Endodermal cell (in vitro differentiated cells): ENCODE data around the gene CAP2. TPM values are rescaled to one million over a fixed set of nuclear protein-coding genes. Genes with fewer than 3 reads are reported as not detected.

ENCODE experiments used
- DNase-seq: peaks from one replicate; pipeline ENCODE4 v3.0.0-alpha.2; 2017
- H3K27ac ChIP-seq: 2 replicates; pipeline ENCODE4 v1.5.1; 2013; ENCODE audit warnings: mild to moderate bottlenecking, low read depth, low read length, moderate library complexity
- H3K27me3 ChIP-seq: 2 replicates; pipeline ENCODE4 v1.6.1; 2013; ENCODE audit warnings: mild to moderate bottlenecking, low read length, moderate library complexity; ENCODE audit not compliant: insufficient read depth, control insufficient read depth, poor library complexity, severe bottlenecking
- H3K36me3 ChIP-seq: 2 replicates; pipeline ENCODE4 v1.7.0; 2013; ENCODE audit warnings: mild to moderate bottlenecking, low read length, moderate library complexity; ENCODE audit not compliant: control insufficient read depth, insufficient read depth
- H3K4me1 ChIP-seq: one replicate; pipeline ENCODE4 v1.7.0; 2013; ENCODE audit warnings: low read length; ENCODE audit not compliant: control insufficient read depth, insufficient read depth
- H3K4me3 ChIP-seq: 2 replicates; pipeline ENCODE4 v1.5.1; 2013; ENCODE audit warnings: mild to moderate bottlenecking, low read length, moderate library complexity
- H3K9ac ChIP-seq: 2 replicates; pipeline ENCODE4 v1.6.1; 2013; ENCODE audit warnings: mild to moderate bottlenecking, low read length, moderate library complexity; ENCODE audit not compliant: poor library complexity, severe bottlenecking; ENCODE audit errors: extremely low read depth
- H3K9me3 ChIP-seq: 2 replicates; pipeline ENCODE4 v1.6.1; 2013; ENCODE audit warnings: mild to moderate bottlenecking, low read length, moderate library complexity; ENCODE audit not compliant: control insufficient read depth
- H3K27ac Mint-ChIP-seq: 2 replicates; pipeline ENCODE4 v1.8.0; 2020; ENCODE audit warnings: mixed read lengths
- H3K27me3 Mint-ChIP-seq: 2 replicates; pipeline ENCODE4 v1.8.0; 2021; ENCODE audit warnings: mild to moderate bottlenecking, mixed read lengths; ENCODE audit not compliant: insufficient read depth
- H3K36me3 Mint-ChIP-seq: 2 replicates; pipeline ENCODE4 v1.8.0; 2020; ENCODE audit warnings: low read depth, mixed read lengths
- H3K4me1 Mint-ChIP-seq: 2 replicates; pipeline ENCODE4 v1.8.0; 2020; ENCODE audit warnings: mixed read lengths
- H3K4me3 Mint-ChIP-seq: 2 replicates; pipeline ENCODE4 v1.8.0; 2020; ENCODE audit warnings: mild to moderate bottlenecking, moderate library complexity, mixed read lengths
- H3K9me3 Mint-ChIP-seq: 2 replicates; pipeline ENCODE4 v1.8.0; 2020; ENCODE audit warnings: mild to moderate bottlenecking, mixed read lengths
- WGBS, 2 experiments: methylation state at CpG; one replicate each; pipeline versions ENCODE4 v1.1.5 to v1.1.7; 2013; ENCODE audit warnings: missing lambda C conversion rate in 2 of 2, mixed read lengths in 1 of 2; ENCODE audit not compliant: insufficient coverage in 1 of 2, insufficient read length in 1 of 2; 5-methylcytosine and 5-hydroxymethylcytosine counted together
- total RNA-seq, 2 donors: library from RNA; stranded (reverse); fragmentation: NEBNext Ultra II Directional in 1 of 2; extraction: Animal tissue kit (Norgen Biotek cat#: 25700) in 1 of 2; gene quantifications; 2 replicates in 1 of 2; 3 replicates in 1 of 2; pipeline ENCODE4 v1.2.1, GENCODE V29; 2021
- TF ChIP-seq, protein P1 (sequence below): fragments of 200-600 bp; sonication (generic); conservative IDR thresholded peaks from 2 replicates; pipeline ENCODE4 v1.5.0; 2021; ENCODE audit warnings: antibody characterized with exemption, mild to moderate bottlenecking

Gene CAP2
- total RNA-seq, 2 donors from 2014 or later, result 29.8 to 35.9 TPM

DNA sequence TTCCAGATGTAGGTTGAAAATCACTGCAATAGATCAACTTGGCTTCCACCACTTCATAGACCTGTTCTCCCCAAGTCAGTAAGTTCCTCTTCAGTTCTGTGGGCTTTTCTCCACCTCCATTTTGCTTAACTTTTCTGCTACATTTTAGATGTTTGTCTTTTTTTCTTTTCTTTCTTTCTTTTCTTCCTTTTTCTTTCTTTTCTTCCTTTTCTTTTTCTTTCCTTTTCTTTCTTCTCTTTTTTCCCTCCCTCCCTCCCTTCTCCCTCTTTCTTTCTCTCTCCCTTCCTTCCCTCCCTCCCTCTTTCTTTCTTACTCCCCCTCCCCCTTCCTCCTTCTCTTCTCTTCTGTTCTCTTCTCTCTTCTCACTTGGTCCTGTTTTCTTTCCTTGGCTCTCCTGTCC lies 199.9 kb downstream of the CAP2 start:
- Histone ChIP-seq H3K36me3 (no peaks in the 10 kb centered on the region), H3K9ac (no peak overlapping the region), H3K9me3 (no peaks in the 10 kb centered on the region), H3K27me3 (no peaks in the 10 kb centered on the region), H3K4me1 (no peaks in the 10 kb centered on the region), H3K4me3 (no peak overlapping the region), H3K27ac (no peak overlapping the region)
- Mint-ChIP-seq H3K36me3 (no peaks in the 10 kb centered on the region), H3K9me3 (no peaks in the 10 kb centered on the region), H3K4me3 (no peak overlapping the region), H3K27ac (no peak overlapping the region), H3K27me3 (no peaks in the 10 kb centered on the region), H3K4me1 (no peaks in the 10 kb centered on the region)
- no peak for DNase-seq
- TF ChIP-seq, protein P1, sequence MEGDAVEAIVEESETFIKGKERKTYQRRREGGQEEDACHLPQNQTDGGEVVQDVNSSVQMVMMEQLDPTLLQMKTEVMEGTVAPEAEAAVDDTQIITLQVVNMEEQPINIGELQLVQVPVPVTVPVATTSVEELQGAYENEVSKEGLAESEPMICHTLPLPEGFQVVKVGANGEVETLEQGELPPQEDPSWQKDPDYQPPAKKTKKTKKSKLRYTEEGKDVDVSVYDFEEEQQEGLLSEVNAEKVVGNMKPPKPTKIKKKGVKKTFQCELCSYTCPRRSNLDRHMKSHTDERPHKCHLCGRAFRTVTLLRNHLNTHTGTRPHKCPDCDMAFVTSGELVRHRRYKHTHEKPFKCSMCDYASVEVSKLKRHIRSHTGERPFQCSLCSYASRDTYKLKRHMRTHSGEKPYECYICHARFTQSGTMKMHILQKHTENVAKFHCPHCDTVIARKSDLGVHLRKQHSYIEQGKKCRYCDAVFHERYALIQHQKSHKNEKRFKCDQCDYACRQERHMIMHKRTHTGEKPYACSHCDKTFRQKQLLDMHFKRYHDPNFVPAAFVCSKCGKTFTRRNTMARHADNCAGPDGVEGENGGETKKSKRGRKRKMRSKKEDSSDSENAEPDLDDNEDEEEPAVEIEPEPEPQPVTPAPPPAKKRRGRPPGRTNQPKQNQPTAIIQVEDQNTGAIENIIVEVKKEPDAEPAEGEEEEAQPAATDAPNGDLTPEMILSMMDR, result no peak

DNA sequence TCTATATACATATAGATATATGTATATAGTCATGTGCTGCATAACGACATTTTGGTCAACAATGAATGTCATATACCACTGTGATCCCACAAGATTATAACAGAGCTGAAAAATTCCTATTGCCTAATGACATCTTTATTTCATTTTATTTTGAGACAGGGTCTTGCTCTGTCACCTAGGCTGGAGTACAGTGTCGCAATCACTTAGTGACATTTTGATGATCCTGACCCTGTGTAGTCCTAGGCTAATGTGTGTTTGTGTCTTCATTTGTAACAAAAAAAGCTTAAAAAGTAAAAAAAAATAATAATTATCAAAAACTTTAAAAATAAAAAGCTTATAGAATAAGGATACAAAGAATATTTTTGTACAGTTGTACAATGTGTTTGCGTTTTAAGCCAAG lies 202.7 kb downstream of the CAP2 start:
- 86% methylated on average over 3 of the region's 3 CpGs; no CpG with 5 or more reads in 1 of the 2 experiments for WGBS, 2 experiments
- Histone ChIP-seq H3K9me3 (no peaks in the 10 kb centered on the region), H3K9ac (no peak overlapping the region), H3K4me1 (no peaks in the 10 kb centered on the region), H3K4me3 (no peak overlapping the region), H3K27me3 (no peaks in the 10 kb centered on the region), H3K27ac (no peak overlapping the region), H3K36me3 (no peaks in the 10 kb centered on the region)
- no peaks in the 10 kb centered on the region for H3K27me3 Mint-ChIP-seq
- H3K4me1 Mint-ChIP-seq, result peaks cover under 1% of the 10 kb centered on the region
- DNase-seq, result no peak
- no peaks in the 10 kb centered on the region for H3K36me3 Mint-ChIP-seq
- H3K4me3 Mint-ChIP-seq, result no peak overlapping the region
- TF ChIP-seq, protein P1, result no peak
- H3K9me3 Mint-ChIP-seq, result no peaks in the 10 kb centered on the region
- no peak overlapping the region for H3K27ac Mint-ChIP-seq

DNA sequence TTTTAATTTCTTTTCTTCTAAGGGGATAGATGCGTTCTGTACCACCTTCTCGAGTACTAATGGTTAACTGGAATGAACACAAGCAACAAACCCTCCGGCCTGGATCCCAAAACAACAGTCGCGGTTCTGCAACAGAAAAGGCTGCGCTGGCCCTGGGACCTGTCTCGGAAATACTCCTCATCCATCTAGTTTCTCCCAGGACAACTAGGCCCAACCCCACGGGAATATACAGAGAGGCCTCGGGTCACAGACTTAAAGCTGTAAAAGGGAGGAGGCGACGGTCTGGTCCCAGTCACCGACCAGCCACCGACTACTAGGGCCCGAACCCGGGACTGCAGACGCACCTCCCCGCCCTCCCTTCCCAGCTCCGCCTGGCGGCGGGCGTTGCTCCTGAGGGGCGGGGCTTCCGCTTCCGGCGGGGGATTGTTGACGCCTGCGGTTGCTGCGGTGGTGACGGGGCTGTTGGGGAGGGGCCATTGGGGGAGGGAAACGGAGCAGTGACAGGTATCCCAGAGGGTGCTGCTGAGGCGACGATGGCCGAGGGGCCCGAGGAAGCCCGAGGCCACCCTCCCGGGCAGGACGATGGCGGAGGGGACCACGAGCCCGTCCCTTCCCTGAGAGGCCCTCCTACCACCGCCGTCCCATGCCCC lies 206.6 kb downstream of the CAP2 start, which contains the start of gene FAM8A1:
Gene FAM8A1, plus strand, starts transcription at position 426 of the 650 bp plus-strand sequence. Its CDS starts 108 bp downstream, at position 534.
- Histone ChIP-seq H3K9ac (peak within 1 kb of the TSS; percentile 81), H3K4me1 (no peaks in the 10 kb centered on the region), H3K4me3 (peak within 1 kb of the TSS; percentile 96), H3K27ac (peak within 1 kb of the TSS; percentile 62), H3K36me3 (peaks cover 23% of the 10 kb centered on the region), H3K27me3 (no peaks in the 10 kb centered on the region), H3K9me3 (no peaks in the 10 kb centered on the region)
- H3K27me3 Mint-ChIP-seq, result no peaks in the 10 kb centered on the region
- WGBS, 2 experiments, result 14 to 47% methylated on average over 8 to 42 of the region's 42 CpGs
- H3K27ac Mint-ChIP-seq, result peak within 1 kb of the TSS; percentile 87
- peak; percentile 99 for DNase-seq
- peak within 1 kb of the TSS; percentile 68 for H3K4me3 Mint-ChIP-seq
- H3K9me3 Mint-ChIP-seq, result no peaks in the 10 kb centered on the region
- TF ChIP-seq, protein P1, result peak; percentile 70
- H3K36me3 Mint-ChIP-seq, result peaks cover 6% of the 10 kb centered on the region
- H3K4me1 Mint-ChIP-seq, result peaks cover 9% of the 10 kb centered on the region
